ENCODE measurements around the gene STMP1. TPM values are rescaled to one million over a fixed set of nuclear protein-coding genes. Genes with fewer than 3 reads are reported as not detected.
"Not testable (repeated sequence)": the region's sequence is repeated elsewhere in the genome, so short reads cannot be mapped to it uniquely, and the experiment has no call there.

STMP1 gene
- total and polyA plus RNA-seq, 4 donors: 23.0 to 33.1 (median 26.0) TPM

- ATAC-seq (ENCODE audit: insufficient read depth, low FRiP score) (no peak), DNase-seq (no peak)
- no peak overlapping the region for H3K4me3 ChIP-seq
- H3K27me3 ChIP-seq (ENCODE audit: control insufficient read depth in 3 of 3, insufficient read depth in 3 of 3, low read length in 2 of 3): no peaks in the 10 kb centered on the region
- no peak overlapping the region for H3K9ac ChIP-seq (ENCODE audit: insufficient read depth in 1 of 2, low read length in 2 of 2)
- H3K36me3 ChIP-seq (ENCODE audit: control insufficient read depth in 4 of 4, insufficient read depth in 4 of 4, low read length in 4 of 4): peaks cover 0 to 3% (median 0%) of the 10 kb centered on the region in 4 donors
- H3K4me1 ChIP-seq (ENCODE audit: control insufficient read depth in 5 of 5, insufficient read depth in 5 of 5, low read length in 5 of 5): peaks cover 9 to 15% (median 10%) of the 10 kb centered on the region in 5 donors
- H3K9me3 ChIP-seq (ENCODE audit: control insufficient read depth in 4 of 4, insufficient read depth in 3 of 4, low read length in 3 of 4): no peaks in the 10 kb centered on the region
- TF ChIP-seq CTCF (IDR thresholded peaks at IDR 0.05; ENCODE audit: control extremely low read depth, extremely low read depth): no peak
- H3K27ac ChIP-seq (ENCODE audit: low read depth in 1 of 2, low read length in 1 of 2): peak overlapping the region in 1 of 2 donors; percentile 11
- 83 to 88% methylated on average over 3 of the region's 3 CpGs for WGBS, 2 donors
Observed at GRCh38 chr7:135664046-135664589, 1.8 kb downstream of the STMP1 start.

GRCh38 chr7:135665042-135665441 is 2.7 kb downstream of the STMP1 start:
- Histone ChIP-seq H3K4me1 (ENCODE audit: control insufficient read depth in 5 of 5, insufficient read depth in 5 of 5, low read length in 5 of 5) (peaks cover 9 to 20% (median 11%) of the 10 kb centered on the region in 5 donors), H3K36me3 (ENCODE audit: control insufficient read depth in 4 of 4, insufficient read depth in 4 of 4, low read length in 4 of 4) (peaks cover 0 to 3% (median 0%) of the 10 kb centered on the region in 4 donors), H3K27me3 (ENCODE audit: control insufficient read depth in 3 of 3, insufficient read depth in 3 of 3, low read length in 2 of 3) (no peaks in the 10 kb centered on the region), H3K9me3 (ENCODE audit: control insufficient read depth in 4 of 4, insufficient read depth in 3 of 4, low read length in 3 of 4) (no peaks in the 10 kb centered on the region), H3K4me3 (no peak overlapping the region), H3K9ac (ENCODE audit: insufficient read depth in 1 of 2, low read length in 2 of 2) (no peak overlapping the region), H3K27ac (ENCODE audit: low read depth in 1 of 2, low read length in 1 of 2) (no peak overlapping the region)
- no peak for DNase-seq
- no peak for TF ChIP-seq CTCF (IDR thresholded peaks at IDR 0.05; ENCODE audit: control extremely low read depth, extremely low read depth)
- WGBS, 2 donors: 61 to 69% methylated on average over 3 of the region's 3 CpGs
- ATAC-seq (ENCODE audit: insufficient read depth, low FRiP score): no peak

- WGBS, 2 donors: 91 to 93% methylated on average over 11 of the region's 11 CpGs
- H3K27ac ChIP-seq (ENCODE audit: low read depth in 1 of 2, low read length in 1 of 2): peak overlapping the region in 1 of 2 donors; percentile 55
- H3K4me3 ChIP-seq: no peak overlapping the region
- no peak for ATAC-seq (ENCODE audit: insufficient read depth, low FRiP score)
- no peak overlapping the region for H3K9ac ChIP-seq (ENCODE audit: insufficient read depth in 1 of 2, low read length in 2 of 2)
- no peak for DNase-seq
- no peaks in the 10 kb centered on the region for H3K27me3 ChIP-seq (ENCODE audit: control insufficient read depth in 3 of 3, insufficient read depth in 3 of 3, low read length in 2 of 3)
- H3K4me1 ChIP-seq (ENCODE audit: control insufficient read depth in 5 of 5, insufficient read depth in 5 of 5, low read length in 5 of 5): peaks cover 10 to 23% (median 11%) of the 10 kb centered on the region in 5 donors
- H3K36me3 ChIP-seq (ENCODE audit: control insufficient read depth in 4 of 4, insufficient read depth in 4 of 4, low read length in 4 of 4): peaks cover 0 to 3% (median 0%) of the 10 kb centered on the region in 4 donors
- TF ChIP-seq CTCF (IDR thresholded peaks at IDR 0.05; ENCODE audit: control extremely low read depth, extremely low read depth): no peak
- H3K9me3 ChIP-seq (ENCODE audit: control insufficient read depth in 4 of 4, insufficient read depth in 3 of 4, low read length in 3 of 4): no peaks in the 10 kb centered on the region
Observed at GRCh38 chr7:135666156-135666555, 3.8 kb downstream of the STMP1 start.

GRCh38 chr7:135666846-135667245 is 4.5 kb downstream of the STMP1 start:
- DNase-seq: no peak
- H3K9ac ChIP-seq (ENCODE audit: insufficient read depth in 1 of 2, low read length in 2 of 2): no peak overlapping the region
- no peak for TF ChIP-seq CTCF (IDR thresholded peaks at IDR 0.05; ENCODE audit: control extremely low read depth, extremely low read depth)
- no peaks in the 10 kb centered on the region for H3K9me3 ChIP-seq (ENCODE audit: control insufficient read depth in 4 of 4, insufficient read depth in 3 of 4, low read length in 3 of 4)
- H3K4me1 ChIP-seq (ENCODE audit: control insufficient read depth in 5 of 5, insufficient read depth in 5 of 5, low read length in 5 of 5): peaks cover 7 to 21% (median 11%) of the 10 kb centered on the region in 5 donors
- H3K27me3 ChIP-seq (ENCODE audit: control insufficient read depth in 3 of 3, insufficient read depth in 3 of 3, low read length in 2 of 3): no peaks in the 10 kb centered on the region
- no peak overlapping the region for H3K27ac ChIP-seq (ENCODE audit: low read depth in 1 of 2, low read length in 1 of 2)
- H3K36me3 ChIP-seq (ENCODE audit: control insufficient read depth in 4 of 4, insufficient read depth in 4 of 4, low read length in 4 of 4): peaks cover 0 to 3% (median 0%) of the 10 kb centered on the region in 4 donors
- ATAC-seq (ENCODE audit: insufficient read depth, low FRiP score): no peak
- H3K4me3 ChIP-seq: no peak overlapping the region
- WGBS, 2 donors: 51 to 78% methylated on average over 6 of the region's 6 CpGs

- not testable (repeated sequence) for H3K27me3 ChIP-seq (ENCODE audit: control insufficient read depth in 3 of 3, insufficient read depth in 3 of 3, low read length in 2 of 3); H3K36me3 ChIP-seq (ENCODE audit: control insufficient read depth in 4 of 4, insufficient read depth in 4 of 4, low read length in 4 of 4); H3K27ac ChIP-seq (ENCODE audit: low read depth in 1 of 2, low read length in 1 of 2); DNase-seq; ATAC-seq (ENCODE audit: insufficient read depth, low FRiP score); H3K9me3 ChIP-seq (ENCODE audit: control insufficient read depth in 4 of 4, insufficient read depth in 3 of 4, low read length in 3 of 4); H3K9ac ChIP-seq (ENCODE audit: insufficient read depth in 1 of 2, low read length in 2 of 2); H3K4me3 ChIP-seq
- H3K4me1 ChIP-seq (ENCODE audit: control insufficient read depth in 5 of 5, insufficient read depth in 5 of 5, low read length in 5 of 5): peaks cover 7 to 21% (median 11%) of the 10 kb centered on the region in 5 donors
- 98 to 100% methylated on average over 1 of the region's 1 CpG for WGBS, 2 donors
Observed at GRCh38 chr7:135667626-135668025, 5.3 kb downstream of the STMP1 start.
